ENCODE measurements around the gene GP1BB. TPM values are rescaled to one million over a fixed set of nuclear protein-coding genes. Genes with fewer than 3 reads are reported as not detected.

The GP1BB gene
- total and polyA plus RNA-seq, 2 donors, result 2.1 to 9.6 TPM

DNA sequence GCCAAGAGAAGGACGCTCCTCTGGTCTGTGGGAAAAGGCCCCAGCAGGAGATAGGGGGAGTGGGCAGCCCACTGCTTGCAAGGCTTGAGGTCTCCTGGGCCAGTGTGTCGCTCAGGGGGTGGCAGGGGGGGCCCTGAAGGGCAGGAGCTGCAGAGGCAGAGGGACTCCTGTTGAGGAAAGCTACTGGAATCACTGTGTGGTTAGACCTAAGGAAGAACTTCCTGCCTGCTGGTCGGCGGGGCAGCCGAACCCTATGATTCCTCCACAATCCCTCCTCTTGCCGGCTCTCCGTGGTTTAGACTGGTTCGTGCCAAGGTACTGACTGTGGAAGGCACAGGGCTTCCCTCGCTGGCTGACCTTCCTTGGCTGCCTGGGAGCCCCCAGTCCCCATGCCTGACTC lies 6.2 kb downstream of the GP1BB start:
- H3K4me1 ChIP-seq (ENCODE audit: control insufficient read depth in 2 of 2, insufficient read depth in 2 of 2, low read length in 2 of 2), result peaks cover 3 to 11% of the 10 kb centered on the region in 2 donors
- 86% methylated on average over 9 of the region's 9 CpGs for WGBS
- no peaks in the 10 kb centered on the region for H3K36me3 ChIP-seq (ENCODE audit: control insufficient read depth in 2 of 2, insufficient read depth in 2 of 2, low read length in 1 of 2)
- H3K27me3 ChIP-seq (ENCODE audit: control insufficient read depth in 2 of 2, insufficient read depth in 1 of 2, low read length in 1 of 2), result peaks cover 13 to 68% of the 10 kb centered on the region in 2 donors
- no peak overlapping the region for H3K4me3 ChIP-seq (ENCODE audit: low read length in 2 of 2)
- H3K27ac ChIP-seq (ENCODE audit: low read depth in 1 of 2, low read length in 1 of 2), result no peak overlapping the region
- no peaks in the 10 kb centered on the region for H3K9me3 ChIP-seq (ENCODE audit: control insufficient read depth in 2 of 2, insufficient read depth in 1 of 2, low read length in 1 of 2)
- no peak for DNase-seq (ENCODE audit: low read depth in 6 of 9, low spot score in 9 of 9)

DNA sequence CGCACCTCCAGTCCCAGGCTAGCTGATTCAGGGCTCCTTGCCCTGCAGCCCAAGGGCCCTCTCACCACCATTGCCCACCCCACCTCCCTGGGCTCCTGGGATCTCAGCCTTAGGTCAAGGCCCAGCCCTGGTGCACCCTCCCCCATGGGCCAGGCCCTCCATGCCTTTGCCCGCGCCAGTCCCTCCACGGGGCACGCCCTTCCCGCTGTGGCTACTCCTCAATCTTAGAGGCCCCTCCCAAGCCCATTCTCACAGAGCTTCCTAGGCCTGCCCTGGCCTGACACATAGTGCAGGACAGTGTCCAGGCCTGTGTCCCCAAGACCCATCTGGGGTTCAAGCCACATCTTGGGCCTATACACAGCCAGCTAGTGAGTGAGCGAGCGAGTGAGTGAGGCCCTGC lies 6.9 kb downstream of the GP1BB start:
- WGBS, result 89% methylated on average over 8 of the region's 8 CpGs
- no peaks in the 10 kb centered on the region for H3K36me3 ChIP-seq (ENCODE audit: control insufficient read depth in 2 of 2, insufficient read depth in 2 of 2, low read length in 1 of 2)
- H3K27ac ChIP-seq (ENCODE audit: low read depth in 1 of 2, low read length in 1 of 2), result no peak overlapping the region
- no peak overlapping the region for H3K4me3 ChIP-seq (ENCODE audit: low read length in 2 of 2)
- H3K9me3 ChIP-seq (ENCODE audit: control insufficient read depth in 2 of 2, insufficient read depth in 1 of 2, low read length in 1 of 2), result no peaks in the 10 kb centered on the region
- no peak for DNase-seq (ENCODE audit: low read depth in 6 of 9, low spot score in 9 of 9)
- H3K27me3 ChIP-seq (ENCODE audit: control insufficient read depth in 2 of 2, insufficient read depth in 1 of 2, low read length in 1 of 2), result peaks cover 6 to 62% of the 10 kb centered on the region in 2 donors
- peaks cover 3 to 11% of the 10 kb centered on the region in 2 donors for H3K4me1 ChIP-seq (ENCODE audit: control insufficient read depth in 2 of 2, insufficient read depth in 2 of 2, low read length in 2 of 2)

DNA sequence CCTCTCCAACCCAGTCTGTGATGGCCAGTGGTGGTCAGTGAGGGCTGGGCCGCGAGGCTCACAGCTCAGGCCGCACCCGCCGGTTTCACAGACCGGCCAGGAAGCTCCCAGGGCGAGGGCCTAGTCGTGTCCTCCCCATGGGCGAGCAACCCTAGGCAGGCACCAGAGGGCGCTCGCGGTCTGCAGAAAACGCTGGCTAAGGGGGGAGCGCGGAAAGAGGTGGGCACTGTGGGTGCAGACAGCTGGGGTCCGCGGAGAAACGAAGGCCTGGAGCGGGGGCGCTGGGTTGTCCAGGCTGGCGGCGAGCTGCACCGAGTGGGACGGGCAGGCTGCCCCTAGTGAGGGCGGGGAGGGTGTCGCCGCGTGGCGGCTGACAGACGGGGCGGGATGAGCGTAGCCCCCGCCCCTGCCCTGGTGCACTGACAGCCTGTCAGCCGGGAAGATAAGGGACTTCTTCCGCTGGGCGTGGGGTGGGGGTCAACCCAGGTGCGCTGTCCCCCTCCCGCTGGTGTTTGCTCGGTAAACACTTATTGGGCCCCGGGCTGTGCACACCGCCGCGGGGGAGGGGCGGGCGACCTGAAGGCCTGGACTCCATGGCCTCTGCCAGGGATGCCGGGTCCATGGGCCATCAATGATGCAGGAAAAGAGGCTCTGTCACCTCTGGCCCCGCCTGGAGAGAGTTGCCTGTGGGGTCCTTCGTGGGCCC lies 7.5 kb downstream of the GP1BB start:
- H3K9me3 ChIP-seq (ENCODE audit: control insufficient read depth in 2 of 2, insufficient read depth in 1 of 2, low read length in 1 of 2), result no peaks in the 10 kb centered on the region
- peak; percentile 69 to 91 (median 81) for DNase-seq (ENCODE audit: low read depth in 6 of 9, low spot score in 9 of 9)
- peaks cover 4 to 62% of the 10 kb centered on the region in 2 donors for H3K27me3 ChIP-seq (ENCODE audit: control insufficient read depth in 2 of 2, insufficient read depth in 1 of 2, low read length in 1 of 2)
- H3K27ac ChIP-seq (ENCODE audit: low read depth in 1 of 2, low read length in 1 of 2), result no peak overlapping the region
- H3K36me3 ChIP-seq (ENCODE audit: control insufficient read depth in 2 of 2, insufficient read depth in 2 of 2, low read length in 1 of 2), result no peaks in the 10 kb centered on the region
- peak overlapping the region; percentile 34 to 50 for H3K4me3 ChIP-seq (ENCODE audit: low read length in 2 of 2)
- WGBS, result 5% methylated on average over 48 of the region's 48 CpGs
- peaks cover 3 to 11% of the 10 kb centered on the region in 2 donors for H3K4me1 ChIP-seq (ENCODE audit: control insufficient read depth in 2 of 2, insufficient read depth in 2 of 2, low read length in 2 of 2)

DNA sequence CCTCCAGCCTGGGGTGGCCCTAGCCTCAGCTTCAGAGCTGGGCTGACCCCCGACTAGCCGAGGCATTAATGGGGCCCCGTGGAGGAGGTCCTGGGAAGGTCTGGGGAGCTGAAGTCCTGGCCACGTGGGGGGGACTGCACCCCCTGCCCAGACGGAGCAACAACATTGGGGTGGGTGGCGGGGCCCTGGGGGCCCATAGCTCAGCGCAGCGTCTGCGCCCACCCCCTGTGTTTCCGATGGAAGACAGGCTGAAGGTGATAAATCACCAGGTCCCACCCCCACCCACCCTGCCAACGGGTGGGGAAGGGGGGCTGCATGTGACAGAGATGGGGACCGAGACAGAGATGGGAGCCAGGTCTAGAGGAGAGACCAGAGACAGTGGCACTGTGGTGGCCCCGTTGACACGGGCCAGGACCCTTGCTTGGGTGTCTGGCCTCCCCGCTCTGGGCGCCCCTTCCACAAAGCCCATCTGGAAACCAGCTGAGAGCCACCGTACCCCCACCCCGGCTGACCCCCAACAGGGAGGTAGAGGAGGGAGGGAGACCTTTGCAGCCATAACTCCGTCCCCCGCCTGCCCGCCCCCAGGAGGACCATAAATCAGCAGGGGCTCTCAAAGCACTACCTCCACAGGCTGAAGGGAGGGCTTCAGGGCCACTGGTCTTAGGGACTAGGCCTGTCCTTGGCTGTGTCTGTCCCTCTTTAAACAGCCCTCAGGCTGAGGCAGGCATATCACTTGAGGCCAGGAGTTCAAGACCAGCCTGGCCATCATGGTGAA lies 8.2 kb downstream of the GP1BB start:
- Histone ChIP-seq H3K27me3 (ENCODE audit: control insufficient read depth in 2 of 2, insufficient read depth in 1 of 2, low read length in 1 of 2) (peaks cover 4 to 62% of the 10 kb centered on the region in 2 donors), H3K36me3 (ENCODE audit: control insufficient read depth in 2 of 2, insufficient read depth in 2 of 2, low read length in 1 of 2) (no peaks in the 10 kb centered on the region), H3K9me3 (ENCODE audit: control insufficient read depth in 2 of 2, insufficient read depth in 1 of 2, low read length in 1 of 2) (no peaks in the 10 kb centered on the region), H3K4me3 (ENCODE audit: low read length in 2 of 2) (no peak overlapping the region), H3K4me1 (ENCODE audit: control insufficient read depth in 2 of 2, insufficient read depth in 2 of 2, low read length in 2 of 2) (peaks cover 3 to 11% of the 10 kb centered on the region in 2 donors), H3K27ac (ENCODE audit: low read depth in 1 of 2, low read length in 1 of 2) (no peak overlapping the region)
- DNase-seq (ENCODE audit: low read depth in 6 of 9, low spot score in 9 of 9), result no peak
- WGBS, result 71% methylated on average over 21 of the region's 21 CpGs

DNA sequence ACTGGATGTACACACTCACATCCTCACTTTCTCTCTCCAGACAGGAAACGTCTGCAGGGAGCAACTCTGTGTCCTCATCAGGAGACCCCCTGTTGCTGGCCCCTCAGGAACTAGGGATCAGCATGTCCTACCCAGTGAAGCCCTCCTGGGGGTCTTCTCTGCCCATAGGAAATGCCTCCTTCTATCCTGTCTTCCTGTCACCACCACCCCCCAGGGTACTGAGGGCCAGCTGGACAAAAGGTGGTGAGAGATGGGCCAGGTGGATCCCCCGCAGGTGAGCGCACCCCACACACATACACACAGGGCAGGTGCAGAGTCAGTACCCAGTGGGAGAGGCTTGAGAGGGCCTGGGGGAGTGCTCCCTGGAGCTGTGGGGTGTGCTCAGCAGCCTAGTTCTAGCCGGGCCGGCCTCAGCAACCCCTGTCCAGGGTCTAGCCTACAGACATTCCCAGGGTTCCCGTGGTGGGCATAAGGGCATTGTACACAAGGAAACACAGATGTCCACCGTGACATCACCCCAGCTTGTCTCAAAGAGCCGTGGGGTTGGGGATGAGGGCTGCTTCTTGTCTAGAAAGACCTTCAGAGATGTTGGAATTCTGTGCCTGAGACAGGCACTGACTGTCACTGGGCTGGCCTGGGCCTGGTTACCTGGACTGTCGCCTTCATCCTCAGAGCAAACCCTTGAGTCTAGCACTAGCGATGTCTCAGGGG lies 9.2 kb downstream of the GP1BB start:
- H3K4me3 ChIP-seq (ENCODE audit: low read length in 2 of 2), result no peak overlapping the region
- H3K27ac ChIP-seq (ENCODE audit: low read depth in 1 of 2, low read length in 1 of 2), result no peak overlapping the region
- H3K9me3 ChIP-seq (ENCODE audit: control insufficient read depth in 2 of 2, insufficient read depth in 1 of 2, low read length in 1 of 2), result no peaks in the 10 kb centered on the region
- no peaks in the 10 kb centered on the region for H3K36me3 ChIP-seq (ENCODE audit: control insufficient read depth in 2 of 2, insufficient read depth in 2 of 2, low read length in 1 of 2)
- peaks cover 4 to 63% of the 10 kb centered on the region in 2 donors for H3K27me3 ChIP-seq (ENCODE audit: control insufficient read depth in 2 of 2, insufficient read depth in 1 of 2, low read length in 1 of 2)
- WGBS, result 95% methylated on average over 10 of the region's 10 CpGs
- peaks cover 3 to 11% of the 10 kb centered on the region in 2 donors for H3K4me1 ChIP-seq (ENCODE audit: control insufficient read depth in 2 of 2, insufficient read depth in 2 of 2, low read length in 2 of 2)
- DNase-seq (ENCODE audit: low read depth in 6 of 9, low spot score in 9 of 9), result no peak

DNA sequence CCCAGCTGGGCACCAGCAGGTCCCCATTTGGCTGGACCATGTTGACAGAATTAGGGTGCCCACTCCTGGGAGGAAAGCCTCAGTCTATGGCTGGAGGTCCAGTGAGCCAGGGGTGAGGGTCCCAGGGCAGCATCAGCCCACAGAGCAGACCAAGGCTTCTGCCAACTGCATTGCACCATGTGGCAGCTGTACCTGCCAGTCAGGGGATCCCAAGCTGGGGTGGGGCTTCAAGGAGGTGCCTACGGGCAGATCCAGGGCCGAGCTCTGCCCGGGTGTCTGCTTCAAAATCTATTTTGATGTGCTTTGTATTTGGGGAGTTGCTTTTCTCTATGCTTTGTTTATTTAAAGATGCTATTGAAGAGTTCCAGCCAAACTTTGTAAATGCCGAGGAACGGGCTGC lies 10.4 kb downstream of the GP1BB start:
- 94% methylated on average over 5 of the region's 5 CpGs for WGBS
- H3K9me3 ChIP-seq (ENCODE audit: control insufficient read depth in 2 of 2, insufficient read depth in 1 of 2, low read length in 1 of 2), result no peaks in the 10 kb centered on the region
- no peaks in the 10 kb centered on the region for H3K36me3 ChIP-seq (ENCODE audit: control insufficient read depth in 2 of 2, insufficient read depth in 2 of 2, low read length in 1 of 2)
- H3K27ac ChIP-seq (ENCODE audit: low read depth in 1 of 2, low read length in 1 of 2), result no peak overlapping the region
- DNase-seq (ENCODE audit: low read depth in 6 of 9, low spot score in 9 of 9), result no peak
- peaks cover under 1 to 58% of the 10 kb centered on the region in 2 donors for H3K27me3 ChIP-seq (ENCODE audit: control insufficient read depth in 2 of 2, insufficient read depth in 1 of 2, low read length in 1 of 2)
- peaks cover 3 to 11% of the 10 kb centered on the region in 2 donors for H3K4me1 ChIP-seq (ENCODE audit: control insufficient read depth in 2 of 2, insufficient read depth in 2 of 2, low read length in 2 of 2)
- no peak overlapping the region for H3K4me3 ChIP-seq (ENCODE audit: low read length in 2 of 2)

DNA sequence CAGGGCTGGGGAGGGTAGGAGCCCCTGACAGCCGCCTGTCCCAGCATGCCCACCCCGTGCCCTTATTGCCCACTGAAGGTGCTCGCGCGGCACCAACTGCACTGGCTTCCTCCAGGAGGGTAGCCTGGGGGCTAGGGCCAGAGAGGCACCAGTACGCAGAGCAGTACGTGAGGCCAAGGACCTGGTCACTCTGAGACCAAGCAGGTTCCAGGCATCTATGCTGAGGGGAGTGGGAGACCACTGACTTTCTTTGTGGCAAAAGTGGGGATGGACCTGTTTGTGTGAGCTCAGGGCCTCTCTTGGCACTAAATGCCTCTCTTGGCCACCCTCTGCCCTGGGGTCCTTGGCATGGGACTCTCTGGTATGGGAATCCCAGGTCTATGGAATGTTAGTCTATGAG lies 10.8 kb downstream of the GP1BB start:
- no peak for DNase-seq (ENCODE audit: low read depth in 6 of 9, low spot score in 9 of 9)
- Histone ChIP-seq H3K36me3 (ENCODE audit: control insufficient read depth in 2 of 2, insufficient read depth in 2 of 2, low read length in 1 of 2) (no peaks in the 10 kb centered on the region), H3K9me3 (ENCODE audit: control insufficient read depth in 2 of 2, insufficient read depth in 1 of 2, low read length in 1 of 2) (no peaks in the 10 kb centered on the region), H3K4me3 (ENCODE audit: low read length in 2 of 2) (no peak overlapping the region), H3K27ac (ENCODE audit: low read depth in 1 of 2, low read length in 1 of 2) (no peak overlapping the region), H3K27me3 (ENCODE audit: control insufficient read depth in 2 of 2, insufficient read depth in 1 of 2, low read length in 1 of 2) (peaks cover 0 to 57% of the 10 kb centered on the region in 2 donors), H3K4me1 (ENCODE audit: control insufficient read depth in 2 of 2, insufficient read depth in 2 of 2, low read length in 2 of 2) (peaks cover 3 to 11% of the 10 kb centered on the region in 2 donors)
- 97% methylated on average over 7 of the region's 7 CpGs for WGBS

DNA sequence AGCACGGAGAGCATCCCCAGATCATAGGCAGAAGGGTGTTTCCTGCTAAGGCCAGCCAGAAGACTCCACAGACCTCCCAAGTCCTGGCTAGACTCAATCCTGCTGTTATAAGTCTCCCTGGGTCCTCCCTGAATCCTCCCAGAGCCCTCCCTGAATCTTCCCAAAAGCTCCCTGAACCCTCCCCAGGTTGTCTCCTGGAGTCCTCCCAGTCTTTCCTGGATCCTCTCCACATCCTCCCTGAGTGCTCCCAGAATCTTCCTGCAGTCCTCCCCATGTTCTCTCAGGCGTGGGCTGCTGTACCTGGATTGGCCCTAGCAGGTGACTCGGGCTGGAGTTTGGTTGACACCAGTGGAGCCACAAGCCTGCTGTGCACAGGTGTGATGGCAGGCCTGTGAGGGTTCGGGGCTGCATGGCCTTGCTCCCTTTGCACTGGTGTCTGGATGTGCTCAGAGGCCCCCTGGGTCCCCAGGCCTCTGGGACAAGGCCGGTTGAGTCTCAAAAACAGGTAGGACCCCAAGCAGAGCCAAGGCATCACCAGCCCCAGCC lies 11.6 kb downstream of the GP1BB start:
- 94% methylated on average over 5 of the region's 5 CpGs for WGBS
- no peaks in the 10 kb centered on the region for H3K9me3 ChIP-seq (ENCODE audit: control insufficient read depth in 2 of 2, insufficient read depth in 1 of 2, low read length in 1 of 2)
- no peak for DNase-seq (ENCODE audit: low read depth in 6 of 9, low spot score in 9 of 9)
- H3K36me3 ChIP-seq (ENCODE audit: control insufficient read depth in 2 of 2, insufficient read depth in 2 of 2, low read length in 1 of 2), result no peaks in the 10 kb centered on the region
- H3K27ac ChIP-seq (ENCODE audit: low read depth in 1 of 2, low read length in 1 of 2), result no peak overlapping the region
- peaks cover 0 to 54% of the 10 kb centered on the region in 2 donors for H3K27me3 ChIP-seq (ENCODE audit: control insufficient read depth in 2 of 2, insufficient read depth in 1 of 2, low read length in 1 of 2)
- no peak overlapping the region for H3K4me3 ChIP-seq (ENCODE audit: low read length in 2 of 2)
- H3K4me1 ChIP-seq (ENCODE audit: control insufficient read depth in 2 of 2, insufficient read depth in 2 of 2, low read length in 2 of 2), result peaks cover 3 to 11% of the 10 kb centered on the region in 2 donors
